SK-N-SH treated with all-trans-retinoic acid at 6 μM for 48 hours (cell line): ENCODE results near the gene CNTROB.

ENCODE experiments used
- ATAC-seq: fragments of 200-7000 bp; cut with Tn5 transposase; 3 replicates; pipeline ENCODE4 v1.9.1; 2020; ENCODE audit warnings: mild to moderate bottlenecking, moderate library complexity
- CSRNP3 ChIP-seq: fragments of 250-450 bp; sonication (Bioruptor Pico); IDR thresholded peaks from 2 replicates; pipeline ENCODE4 v1.5.1; 2021; ENCODE audit warnings: mild to moderate bottlenecking, moderate library complexity
- ESRRG ChIP-seq: fragments of 250-450 bp; sonication (Bioruptor Pico); IDR thresholded peaks from 2 replicates; pipeline ENCODE4 v1.6.1; 2021; ENCODE audit warnings: mild to moderate bottlenecking
- GLIS3 ChIP-seq: fragments of 250-450 bp; sonication (Bioruptor Pico); IDR thresholded peaks from 2 replicates; pipeline ENCODE4 v1.5.0; 2020; ENCODE audit warnings: mild to moderate bottlenecking, moderate library complexity
- OSR1 ChIP-seq: fragments of 250-450 bp; sonication (Bioruptor Pico); IDR thresholded peaks from 2 replicates; pipeline ENCODE4 v1.8.0; 2022; ENCODE audit warnings: moderate library complexity, mild to moderate bottlenecking, inconsistent platforms
- PATZ1 ChIP-seq: fragments of 250-450 bp; sonication (Bioruptor Pico); IDR thresholded peaks from 2 replicates; pipeline ENCODE4 v1.8.0; 2020; ENCODE audit warnings: mild to moderate bottlenecking, moderate library complexity, borderline replicate concordance
- POU6F1 ChIP-seq: fragments of 250-450 bp; sonication (Bioruptor Pico); IDR thresholded peaks from 2 replicates; pipeline ENCODE4 v1.8.0; 2021; ENCODE audit warnings: low read depth, mild to moderate bottlenecking, moderate library complexity, borderline replicate concordance
- PPARA ChIP-seq: fragments of 250-450 bp; sonication (Bioruptor Pico); IDR thresholded peaks from 2 replicates; pipeline ENCODE4 v1.5.0; 2020; ENCODE audit warnings: mild to moderate bottlenecking, borderline replicate concordance
- RARB ChIP-seq: fragments of 250-450 bp; sonication (Bioruptor Pico); IDR thresholded peaks from 2 replicates; pipeline ENCODE4 v1.8.0; 2021; ENCODE audit warnings: mild to moderate bottlenecking, moderate library complexity
- TCF4 ChIP-seq: fragments of 250-450 bp; sonication (Bioruptor Pico); IDR thresholded peaks from 2 replicates; pipeline ENCODE4 v1.8.0; 2021; ENCODE audit warnings: mild to moderate bottlenecking, moderate library complexity, borderline replicate concordance
- TOX ChIP-seq: fragments of 250-450 bp; sonication (Bioruptor Pico); IDR thresholded peaks from 2 replicates; pipeline ENCODE4 v1.8.0; 2021; ENCODE audit warnings: mild to moderate bottlenecking, moderate library complexity, borderline replicate concordance
- TSHZ2 ChIP-seq: fragments of 250-450 bp; sonication (Bioruptor Pico); IDR thresholded peaks from 2 replicates; pipeline ENCODE4 v1.5.0; 2020; ENCODE audit warnings: mild to moderate bottlenecking, moderate library complexity
- ZC3H10 ChIP-seq: fragments of 250-450 bp; sonication (Bioruptor Pico); IDR thresholded peaks from 2 replicates; pipeline ENCODE4 v1.5.1; 2021; ENCODE audit warnings: mild to moderate bottlenecking, moderate library complexity
- ZFP3 ChIP-seq: fragments of 250-450 bp; sonication (Bioruptor Pico); IDR thresholded peaks from 2 replicates; pipeline ENCODE4 v1.5.0; 2020; ENCODE audit warnings: mild to moderate bottlenecking, moderate library complexity
- ZFP30 ChIP-seq: fragments of 450-650 bp; formaldehyde crosslinking; IDR thresholded peaks from 2 replicates; pipeline ENCODE4 v1.5.0; 2022; ENCODE audit warnings: mild to moderate bottlenecking, moderate library complexity
- ZNF565 ChIP-seq: fragments of 450-650 bp; formaldehyde crosslinking; conservative IDR thresholded peaks from 2 replicates; pipeline ENCODE4 v1.5.0; 2020; ENCODE audit warnings: low read depth, mild to moderate bottlenecking, moderate library complexity
- ZNF70 ChIP-seq: fragments of 450-650 bp; formaldehyde crosslinking; IDR thresholded peaks from 2 replicates; pipeline ENCODE4 v1.5.0; 2020; ENCODE audit warnings: mild to moderate bottlenecking, moderate library complexity
- ZNF8 ChIP-seq: fragments of 450-650 bp; formaldehyde crosslinking; IDR thresholded peaks from 2 replicates; pipeline ENCODE4 v1.5.0; 2020; ENCODE audit warnings: mild to moderate bottlenecking, moderate library complexity

CNTROB gene

DNA sequence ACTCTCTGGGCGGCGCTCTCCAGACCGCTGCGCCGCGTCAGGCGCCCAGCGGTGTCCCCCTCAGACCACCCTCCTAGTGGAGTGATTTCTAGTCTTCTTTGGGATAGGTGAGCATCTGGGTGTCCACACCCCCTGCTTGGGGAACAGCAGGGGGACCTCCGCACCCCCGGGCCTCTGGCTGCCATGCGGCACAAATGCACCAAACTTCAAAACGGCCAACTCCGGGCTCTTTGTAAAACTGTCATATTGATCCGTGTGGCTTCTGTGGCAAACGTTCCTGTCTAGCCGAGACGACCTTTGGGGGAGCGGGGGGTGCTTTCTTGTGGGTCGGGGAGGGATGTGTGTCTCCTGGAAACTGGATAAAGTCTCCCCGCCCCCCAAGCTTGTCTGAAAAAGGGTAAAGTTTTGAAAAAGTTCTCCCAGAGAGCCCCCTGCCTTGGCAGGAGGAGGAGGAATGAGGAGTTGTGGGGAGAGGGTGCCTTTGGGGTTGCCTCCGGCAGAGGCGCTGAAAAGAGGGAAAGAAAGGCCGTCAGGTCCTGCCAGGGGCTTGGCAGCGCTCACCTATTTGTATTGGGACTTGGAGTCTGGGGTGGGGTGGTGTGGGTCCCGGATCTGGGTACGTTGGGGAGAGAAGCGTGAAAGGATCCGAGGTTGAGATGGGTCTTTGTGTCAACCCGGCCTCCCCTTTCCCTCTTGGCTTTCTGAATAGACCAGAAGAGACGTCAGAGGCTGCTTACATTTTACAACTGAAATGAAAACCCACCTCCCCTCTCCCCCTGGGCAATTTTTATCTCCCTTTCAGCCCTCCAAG lies 45.6 kb upstream of the CNTROB start:
- peak; percentile 8 for ATAC-seq
- no peak for TF ChIP-seq PPARA (CRISPR knock-in tag)
- TF ChIP-seq ZC3H10 (CRISPR knock-in tag) = no peak
- no peak for TF ChIP-seq CSRNP3 (CRISPR knock-in tag)
- no peak for TF ChIP-seq TSHZ2
- TF ChIP-seq ZFP30 (CRISPR knock-in tag) = no peak

DNA sequence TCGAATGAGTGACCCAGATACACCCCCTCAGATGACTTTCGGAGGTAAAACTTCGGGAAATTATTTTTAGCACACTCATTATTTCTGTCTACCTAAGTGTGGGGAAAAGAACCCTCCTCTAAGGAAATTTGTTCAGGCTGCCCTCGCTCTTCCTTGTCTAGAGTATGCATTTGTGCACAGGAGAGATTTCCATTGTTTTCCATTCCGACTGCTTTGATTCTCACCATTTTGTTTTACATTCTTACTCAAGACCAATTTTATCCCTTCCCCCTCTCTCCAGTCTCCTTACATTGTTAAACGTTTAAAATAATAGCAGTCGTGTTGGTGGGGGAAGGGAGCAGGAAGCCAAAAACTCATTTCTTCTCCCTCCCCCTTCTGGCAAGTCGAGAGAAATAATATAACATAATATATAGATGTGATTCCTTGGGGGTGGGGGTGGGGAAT lies 44.9 kb upstream of the CNTROB start:
- peak; percentile 7 for ATAC-seq

GRCh38 chr17:7887482-7888183 lies 44.4 kb upstream of the CNTROB start:
- ATAC-seq = peak; percentile 84
- TF ChIP-seq RARB = no peak
- TF ChIP-seq GLIS3 (CRISPR knock-in tag) = no peak
- no peak for TF ChIP-seq ZNF565 (CRISPR knock-in tag)
- TF ChIP-seq ZNF8 = no peak
- no peak for TF ChIP-seq ZC3H10 (CRISPR knock-in tag)
- no peak for TF ChIP-seq TOX (CRISPR knock-in tag)
- TF ChIP-seq OSR1 (CRISPR knock-in tag) = no peak
- TF ChIP-seq ZNF70 (CRISPR knock-in tag) = no peak
- no peak for TF ChIP-seq ESRRG (CRISPR knock-in tag)
- TF ChIP-seq PPARA (CRISPR knock-in tag) = no peak
- TF ChIP-seq CSRNP3 (CRISPR knock-in tag) = no peak
- TF ChIP-seq ZFP3 (CRISPR knock-in tag) = no peak

More for the DNA sequence above, 44.9 kb upstream of the CNTROB start:
- TF ChIP-seq PATZ1 (CRISPR knock-in tag) (peak; percentile 56; the same call in 1 of the 2 replicates), TCF4 (CRISPR knock-in tag) (no peak), POU6F1 (no peak)
